WTC11 (cell line): Measurements from ENCODE around the gene THSD4. TPM values are rescaled to one million over a fixed set of nuclear protein-coding genes. Genes with fewer than 3 reads are reported as not detected.

ENCODE experiments used
- ATAC-seq: fragments of 200-7000 bp; cut with Tn5 transposase; 2 replicates; pipeline ENCODE4 v1.10.0; 2021; ENCODE audit warnings: mild to moderate bottlenecking, moderate library complexity
- CTCF ChIA-PET: fragments of 300-600 bp; sonication (Branson Sonifier 250); formaldehyde crosslinking; loops from one replicate; lab custom pipeline; 2021; ENCODE audit warnings: antibody characterized with exemption; lab: Charles Lee
- POLR2A ChIA-PET: fragments of 350-600 bp; sonication (Branson Sonifier 250); formaldehyde crosslinking; loops from one replicate; lab custom pipeline; 2021; ENCODE audit warnings: antibody characterized with exemption; lab: Charles Lee
- DNase-seq: peaks from one replicate; pipeline ENCODE4 v3.0.0; 2021; ENCODE audit warnings: low spot score
- H3K27ac Mint-ChIP-seq: 2 replicates; pipeline ENCODE4 v1.8.0; 2021; ENCODE audit warnings: mixed read lengths
- H3K27me3 Mint-ChIP-seq: 2 replicates; pipeline ENCODE4 v1.8.0; 2021; ENCODE audit warnings: low read depth, mild to moderate bottlenecking, moderate library complexity, mixed read lengths
- H3K36me3 Mint-ChIP-seq: 2 replicates; pipeline ENCODE4 v1.8.0; 2021; ENCODE audit warnings: mixed read lengths
- H3K4me1 Mint-ChIP-seq: 2 replicates; pipeline ENCODE4 v1.8.0; 2022; ENCODE audit warnings: mixed read lengths
- H3K4me3 Mint-ChIP-seq: 2 replicates; pipeline ENCODE4 v1.8.0; 2021; ENCODE audit warnings: mild to moderate bottlenecking, moderate library complexity, mixed read lengths
- H3K9me3 Mint-ChIP-seq: 2 replicates; pipeline ENCODE4 v1.8.0; 2021; ENCODE audit warnings: mixed read lengths
- ARID4B ChIP-seq: sonication (generic); formaldehyde crosslinking; IDR thresholded peaks from 2 replicates; pipeline ENCODE4 v1.8.0; 2023; ENCODE audit warnings: missing genetic modification reagents, mild to moderate bottlenecking, borderline replicate concordance
- E2F1 ChIP-seq: sonication (generic); formaldehyde crosslinking; IDR thresholded peaks from 2 replicates; pipeline ENCODE4 v1.8.0; 2022; ENCODE audit warnings: mild to moderate bottlenecking, missing genetic modification reagents
- ERG ChIP-seq: fragments of 250-450 bp; sonication (Bioruptor Pico); IDR thresholded peaks from 2 replicates; pipeline ENCODE4 v1.8.0; 2021; ENCODE audit warnings: mild to moderate bottlenecking
- FOXP4 ChIP-seq: sonication (generic); formaldehyde crosslinking; IDR thresholded peaks from 2 replicates; pipeline ENCODE4 v1.8.0; 2022; ENCODE audit warnings: mild to moderate bottlenecking, missing genetic modification reagents
- HMGA2 ChIP-seq: fragments of 250-450 bp; sonication (Bioruptor Pico); IDR thresholded peaks from 2 replicates; pipeline ENCODE4 v1.4.0; 2021; ENCODE audit warnings: mild to moderate bottlenecking, moderate library complexity
- MAX ChIP-seq: sonication (generic); formaldehyde crosslinking; IDR thresholded peaks from 2 replicates; pipeline ENCODE4 v1.8.0; 2022; ENCODE audit warnings: mild to moderate bottlenecking, missing genetic modification reagents
- MLX ChIP-seq: sonication (generic); formaldehyde crosslinking; IDR thresholded peaks from 2 replicates; pipeline ENCODE4 v1.8.1; 2023; ENCODE audit warnings: mild to moderate bottlenecking, missing genetic modification reagents, moderate library complexity
- RELA ChIP-seq: sonication (generic); formaldehyde crosslinking; IDR thresholded peaks from 2 replicates; pipeline ENCODE4 v1.8.1; 2022; ENCODE audit warnings: missing genetic modification reagents, mild to moderate bottlenecking, borderline replicate concordance
- SMAD3 ChIP-seq: sonication (generic); formaldehyde crosslinking; IDR thresholded peaks from 2 replicates; pipeline ENCODE4 v1.8.0; 2022; ENCODE audit warnings: missing genetic modification reagents, mild to moderate bottlenecking, borderline replicate concordance
- TCF7 ChIP-seq: sonication (generic); formaldehyde crosslinking; IDR thresholded peaks from 2 replicates; pipeline ENCODE4 v1.8.0; 2022; ENCODE audit warnings: mild to moderate bottlenecking, low read depth, missing genetic modification reagents, moderate library complexity
- TEAD4 ChIP-seq: sonication (generic); formaldehyde crosslinking; IDR thresholded peaks from 2 replicates; pipeline ENCODE4 v1.8.0; 2022; ENCODE audit warnings: mild to moderate bottlenecking, missing genetic modification reagents
- USF1 ChIP-seq: sonication (generic); formaldehyde crosslinking; IDR thresholded peaks from 2 replicates; pipeline ENCODE4 v1.8.0; 2022; ENCODE audit warnings: mild to moderate bottlenecking, missing genetic modification reagents
- ZBTB21 ChIP-seq: sonication (generic); formaldehyde crosslinking; IDR thresholded peaks from 2 replicates; pipeline ENCODE4 v1.8.1; 2023; ENCODE audit warnings: mild to moderate bottlenecking, missing genetic modification reagents, borderline replicate concordance
- ZNF121 ChIP-seq: sonication (generic); formaldehyde crosslinking; IDR thresholded peaks from 2 replicates; pipeline ENCODE4 v1.8.0; 2023; ENCODE audit warnings: missing genetic modification reagents
- ZNF416 ChIP-seq: fragments of 250-450 bp; sonication (Bioruptor Pico); IDR thresholded peaks from 2 replicates; pipeline ENCODE4 v1.9.0; 2021; ENCODE audit warnings: mild to moderate bottlenecking, inconsistent platforms
- total RNA-seq: library from RNA; stranded (reverse); gene quantifications from 3 replicates; pipeline ENCODE4 v1.2.3, GENCODE V29; 2021

The THSD4 gene
- total RNA-seq, 1 experiment from 2014 or later: 7.8 TPM

DNA sequence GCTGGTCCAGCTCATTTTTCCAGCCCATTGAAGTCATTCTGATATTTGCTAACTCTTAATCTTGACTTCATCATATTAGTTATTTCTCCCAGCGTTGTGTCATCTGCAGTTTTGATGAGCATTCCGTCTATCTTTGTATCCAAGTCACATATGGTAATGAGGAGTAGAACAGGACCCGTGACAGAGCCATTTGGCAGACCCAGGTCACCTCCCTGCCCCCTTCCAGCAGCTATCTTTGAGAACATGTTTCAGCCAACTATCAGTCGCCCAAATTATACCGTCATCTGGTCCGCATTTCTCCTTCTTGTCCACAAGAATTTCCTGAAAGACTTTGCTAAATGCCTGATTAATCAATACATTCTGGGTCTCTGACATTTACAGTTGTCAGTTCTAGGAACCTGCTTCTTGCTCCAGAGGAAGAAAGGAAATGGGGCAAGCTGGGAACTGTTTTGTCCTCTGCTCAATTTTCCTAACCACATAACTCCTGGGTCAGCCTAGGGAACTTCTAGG, 347.9 kb downstream of the THSD4 start:
- H3K36me3 Mint-ChIP-seq: peaks cover 10% of the 10 kb centered on the region
- CTCF ChIA-PET: interaction anchor here (2.4 kb wide), 1 partner anchor 22 kb away, joined by 11 read pairs; no protein-coding TSS in a partner anchor
- TF ChIP-seq USF1 (no peak), FOXP4 (CRISPR knock-in tag) (no peak), SMAD3 (CRISPR knock-in tag) (no peak), TEAD4 (CRISPR knock-in tag) (no peak), E2F1 (no peak), MAX (CRISPR knock-in tag) (no peak), MLX (CRISPR knock-in tag) (no peak), ZBTB21 (CRISPR knock-in tag) (no peak), HMGA2 (CRISPR knock-in tag) (no peak), ZNF416 (no peak), ERG (CRISPR knock-in tag) (no peak), RELA (CRISPR knock-in tag) (no peak), TCF7 (CRISPR knock-in tag) (no peak), ZNF121 (CRISPR knock-in tag) (no peak), ARID4B (CRISPR knock-in tag) (no peak)
- TF ChIP-seq, all 79 proteins: peak for 0
- POLR2A ChIA-PET: no interaction called here
- peaks cover 19% of the 10 kb centered on the region for H3K9me3 Mint-ChIP-seq
- H3K4me1 Mint-ChIP-seq: peaks cover 19% of the 10 kb centered on the region
- no peak for DNase-seq
- H3K4me3 Mint-ChIP-seq: no peak overlapping the region
- H3K27me3 Mint-ChIP-seq: no peaks in the 10 kb centered on the region
- no peak overlapping the region for H3K27ac Mint-ChIP-seq
- ATAC-seq: no peak
